Activated T-helper 1 cell treated with anti-CD3 and anti-CD28 coated beads, Interleukin-12 subunit alpha, Interleukin-12 subunit beta, Interleukin-2, Interleukin-4 antibody, amounts not matched to agents 30 ng/mL and 10 ng/mL and 1 ng/mL, durations not matched to agents 14 hours and 24 hours and 36 hours (primary cell): ENCODE data around the gene FDX2. TPM values are rescaled to one million over a fixed set of nuclear protein-coding genes. Genes with fewer than 3 reads are reported as not detected.

ENCODE experiments used
- DNase-seq: peaks from one replicate; pipeline ENCODE4 v3.0.0; 2021; ENCODE audit warnings: low spot score
- H3K27ac Mint-ChIP-seq: one replicate; pipeline ENCODE4 v1.8.0; 2021; ENCODE audit warnings: mild to moderate bottlenecking, mixed read lengths
- H3K27me3 Mint-ChIP-seq: one replicate; pipeline ENCODE4 v1.8.0; 2022; ENCODE audit warnings: mild to moderate bottlenecking, moderate library complexity, mixed read lengths; ENCODE audit not compliant: insufficient read depth
- H3K36me3 Mint-ChIP-seq: one replicate; pipeline ENCODE4 v1.8.0; 2021; ENCODE audit warnings: low read depth, mixed read lengths
- H3K4me1 Mint-ChIP-seq: one replicate; pipeline ENCODE4 v1.8.0; 2021; ENCODE audit warnings: low read depth, mixed read lengths
- H3K4me3 Mint-ChIP-seq: one replicate; pipeline ENCODE4 v1.8.0; 2021; ENCODE audit warnings: mild to moderate bottlenecking, moderate library complexity, mixed read lengths
- H3K9me3 Mint-ChIP-seq: one replicate; pipeline ENCODE4 v1.8.0; 2021; ENCODE audit warnings: mixed read lengths
- intact Hi-C: fragments of 100-400 bp; cut with micrococcal nuclease; formaldehyde crosslinking; loops from one replicate; pipeline ENCODE4 v1.15.1; 2024
- total RNA-seq: library from RNA; stranded (reverse); gene quantifications from 2 replicates; pipeline ENCODE4 v1.2.3, GENCODE V29; 2022

The FDX2 gene
- total RNA-seq, 1 donor from 2014 or later, result 21.6 TPM

DNA sequence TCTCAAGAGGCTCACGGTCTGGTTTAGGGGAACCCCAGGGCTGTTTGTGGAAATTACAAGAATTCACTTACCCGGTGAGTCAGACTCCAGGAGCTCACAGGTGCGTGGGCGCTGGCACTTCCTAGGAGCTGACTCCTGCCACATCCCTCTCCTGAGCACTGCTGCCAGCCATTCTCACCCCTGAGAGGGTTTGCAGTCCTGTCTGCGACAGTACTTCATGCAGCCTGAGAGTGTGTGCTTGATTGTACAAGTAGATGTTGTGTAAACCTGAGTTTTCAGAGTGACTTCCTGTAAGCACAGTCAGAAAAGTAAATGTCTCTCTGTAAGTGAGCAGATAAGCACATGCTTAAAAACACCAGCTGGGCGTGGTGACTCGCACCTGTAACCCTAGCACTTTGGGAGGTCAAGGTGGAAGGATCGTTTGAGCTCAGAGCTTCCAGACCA is 55.7 kb downstream of the FDX2 start:
- intact Hi-C loops, result loop anchor here (1.0 to 2.0 kb wide), 2 partner anchors 9 to 121 kb away; partner anchors contain the start of gene TYK2
- H3K27me3 Mint-ChIP-seq, result no peaks in the 10 kb centered on the region
- H3K36me3 Mint-ChIP-seq, result peaks cover 28% of the 10 kb centered on the region
- H3K27ac Mint-ChIP-seq, result peak overlapping the region; percentile 93
- peaks cover 21% of the 10 kb centered on the region for H3K4me1 Mint-ChIP-seq
- no peaks in the 10 kb centered on the region for H3K9me3 Mint-ChIP-seq
- DNase-seq, result peak; percentile 54
- peak overlapping the region; percentile 68 for H3K4me3 Mint-ChIP-seq

Other genes with a start within 250 kb of the FDX2 start
- gene SHFL, start 229.7 kb downstream of the FDX2 start, total RNA-seq, result 64.1 and 70.5 TPM in 2 replicates
- 8.2 and 8.5 TPM in 2 replicates for gene ANGPTL6, start 213.3 kb downstream of the FDX2 start, total RNA-seq
- 234 and 250 TPM in 2 replicates for gene PPAN, start 209.7 kb downstream of the FDX2 start, total RNA-seq
- 64.4 and 64.9 TPM in 2 replicates for gene P2RY11, start 204.3 kb downstream of the FDX2 start, total RNA-seq
- gene EIF3G, start 196.1 kb downstream of the FDX2 start, total RNA-seq, result 371 and 377 TPM in 2 replicates
- gene DNMT1, start 121.1 kb downstream of the FDX2 start, total RNA-seq, result 411 and 425 TPM in 2 replicates
- 15.4 and 16.0 TPM in 2 replicates for gene S1PR2, start 84.7 kb downstream of the FDX2 start, total RNA-seq
- gene MRPL4, start 63.8 kb downstream of the FDX2 start, total RNA-seq, result 163 and 168 TPM in 2 replicates
- gene ICAM1, start 44.9 kb downstream of the FDX2 start, total RNA-seq, result 90.8 and 92.2 TPM in 2 replicates
- 0.59 and 1.0 TPM in 2 replicates for gene ICAM4, start 29.1 kb downstream of the FDX2 start, total RNA-seq
- 1.9 TPM in 2 replicates for gene ICAM5, start 26.1 kb downstream of the FDX2 start, total RNA-seq
- 3.5 and 4.2 TPM in 2 replicates for gene ZGLP1, start 6.2 kb downstream of the FDX2 start, total RNA-seq
- 92.5 and 92.8 TPM in 2 replicates for gene RAVER1, start 17.5 kb upstream of the FDX2 start, total RNA-seq
- 107 and 114 TPM in 2 replicates for gene ICAM3, start 23.6 kb upstream of the FDX2 start, total RNA-seq
- 268 and 271 TPM in 2 replicates for gene TYK2, start 64.6 kb upstream of the FDX2 start, total RNA-seq
- gene CDC37, start 87.5 kb upstream of the FDX2 start, total RNA-seq, result 320 and 326 TPM in 2 replicates
- gene PDE4A, start 104.5 kb upstream of the FDX2 start, total RNA-seq, result 67.7 and 71.1 TPM in 2 replicates
- gene KEAP1, start 187.3 kb upstream of the FDX2 start, total RNA-seq, result 81.6 and 94.2 TPM in 2 replicates
- not detected in 2 replicates for gene S1PR5, start 201.4 kb upstream of the FDX2 start, total RNA-seq
- 37.3 and 40.7 TPM in 2 replicates for gene ATG4D, start 227.9 kb upstream of the FDX2 start, total RNA-seq
- gene KRI1, start 250.0 kb upstream of the FDX2 start, total RNA-seq, result 91.1 and 91.8 TPM in 2 replicates